ENCODE measurements around the gene C15orf40.
"Not testable (repeated sequence)": the region's sequence is repeated elsewhere in the genome, so short reads cannot be mapped to it uniquely, and the experiment has no call there.

C15orf40 gene

GRCh38 chr15:83011271-83012075, at the start of gene C15orf40:
Gene C15orf40, minus strand, starts transcription at chr15:83011639. Its CDS starts 32 bp downstream, at chr15:83011607.
- DNase-seq, result peak; percentile 96

DNA sequence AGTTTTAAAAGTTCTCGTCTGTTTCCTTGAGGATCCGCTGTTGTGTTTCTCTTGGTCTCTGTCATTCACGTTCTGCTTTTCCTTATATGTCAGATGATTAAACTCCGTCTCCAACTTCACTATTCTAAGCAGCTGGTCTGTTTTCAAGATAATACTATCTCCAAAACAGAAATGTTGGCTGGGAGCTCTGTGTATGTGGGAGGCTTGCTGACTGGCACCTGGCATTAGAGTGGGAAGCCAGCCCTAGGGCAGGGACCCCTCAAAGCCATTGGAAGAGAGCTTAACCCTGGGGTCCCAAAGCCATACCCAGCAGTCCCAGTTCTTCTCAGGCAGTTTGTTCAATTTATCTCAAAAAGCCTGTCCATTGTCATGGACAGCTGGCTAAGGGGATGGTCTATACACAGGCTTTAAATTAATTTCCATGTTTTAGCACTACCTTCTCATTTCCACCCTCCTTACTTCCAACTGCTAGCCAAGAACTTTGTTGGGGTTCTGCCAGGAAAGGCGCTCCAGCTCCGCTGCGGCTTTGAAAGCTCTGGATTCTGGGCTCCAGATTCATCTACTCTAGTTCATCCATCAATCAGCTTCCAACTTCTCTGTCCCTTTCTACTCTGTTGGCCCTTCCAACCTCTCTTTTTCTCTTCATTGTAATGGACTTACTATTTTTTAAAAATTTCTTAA, 46.4 kb upstream of the C15orf40 start:
- DNase-seq, result no peak

- no peak for DNase-seq
Observed at GRCh38 chr15:83057002-83057401, 45.6 kb upstream of the C15orf40 start.

GRCh38 chr15:83053151-83053550, 41.7 kb upstream of the C15orf40 start:
- DNase-seq, result no peak

GRCh38 chr15:83046558-83047127, 35.2 kb upstream of the C15orf40 start:
- no peak for DNase-seq

DNA sequence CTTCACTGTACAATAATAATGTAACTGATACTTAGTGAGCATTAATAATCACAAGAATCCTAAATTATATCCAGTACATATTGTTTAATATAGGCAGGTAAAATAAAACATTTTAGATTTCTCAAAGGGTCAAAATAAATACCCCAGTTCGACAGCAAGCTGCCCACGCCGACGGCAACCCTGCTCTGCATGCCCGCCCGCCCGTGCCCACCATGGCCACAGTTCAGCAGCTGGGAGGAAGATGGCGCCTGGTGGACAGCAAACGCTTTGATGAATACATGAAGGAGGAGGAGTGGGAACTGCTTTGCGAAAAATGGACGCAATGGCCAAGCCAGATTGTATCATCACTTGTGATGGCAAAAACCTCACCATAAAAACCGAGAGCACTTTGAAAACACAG, 32.7 kb upstream of the C15orf40 start:
- no peak for DNase-seq

- DNase-seq, result no peak
Observed at GRCh38 chr15:83039206-83039605, 27.8 kb upstream of the C15orf40 start.

- no peak for DNase-seq
Observed at GRCh38 chr15:83036253-83036652, 24.8 kb upstream of the C15orf40 start.

DNA sequence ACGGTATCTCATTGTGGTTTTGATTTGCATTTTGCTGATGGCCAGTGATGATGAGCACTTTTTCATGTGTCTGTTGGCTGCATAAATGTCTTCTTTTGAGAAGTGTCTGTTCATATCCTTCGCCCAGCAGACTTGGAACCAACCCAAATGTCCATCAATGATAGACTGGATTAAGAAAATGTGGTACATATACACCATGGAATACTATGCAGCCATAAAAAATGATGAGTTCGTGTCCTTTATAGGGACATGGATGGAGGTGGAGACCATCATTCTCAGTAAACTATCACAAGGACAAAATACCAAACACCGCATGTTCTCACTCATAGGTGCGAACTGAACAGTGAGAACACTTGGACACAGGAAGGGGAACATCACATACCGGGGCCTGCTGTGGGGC, 19.8 kb upstream of the C15orf40 start:
- DNase-seq, result not testable (repeated sequence)

DNA sequence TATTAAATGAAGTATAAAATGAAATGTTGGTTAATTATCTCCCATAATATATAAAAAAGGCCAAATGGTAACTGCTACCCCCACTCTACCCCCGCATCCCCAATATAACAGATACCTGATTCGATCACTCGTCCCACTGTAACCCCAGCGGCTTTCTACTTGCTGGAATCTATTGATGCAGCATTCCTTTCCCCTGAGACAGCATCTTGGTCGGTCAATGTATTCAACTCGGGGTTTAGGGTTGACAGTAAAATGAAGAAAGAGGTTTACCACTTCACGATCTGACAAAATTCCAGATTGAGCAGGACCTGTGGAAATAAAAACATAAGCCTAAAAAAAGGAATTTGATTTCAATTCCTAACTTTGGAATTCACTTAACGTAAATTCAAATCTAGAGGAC, 18.6 kb upstream of the C15orf40 start:
- DNase-seq, result no peak

GRCh38 chr15:83018436-83018835, 7.0 kb upstream of the C15orf40 start:
- no peak for DNase-seq

- no peak for DNase-seq
Observed at GRCh38 chr15:83016906-83017305, 5.5 kb upstream of the C15orf40 start.

GRCh38 chr15:83015361-83015760, 3.9 kb upstream of the C15orf40 start:
- no peak for DNase-seq

DNA sequence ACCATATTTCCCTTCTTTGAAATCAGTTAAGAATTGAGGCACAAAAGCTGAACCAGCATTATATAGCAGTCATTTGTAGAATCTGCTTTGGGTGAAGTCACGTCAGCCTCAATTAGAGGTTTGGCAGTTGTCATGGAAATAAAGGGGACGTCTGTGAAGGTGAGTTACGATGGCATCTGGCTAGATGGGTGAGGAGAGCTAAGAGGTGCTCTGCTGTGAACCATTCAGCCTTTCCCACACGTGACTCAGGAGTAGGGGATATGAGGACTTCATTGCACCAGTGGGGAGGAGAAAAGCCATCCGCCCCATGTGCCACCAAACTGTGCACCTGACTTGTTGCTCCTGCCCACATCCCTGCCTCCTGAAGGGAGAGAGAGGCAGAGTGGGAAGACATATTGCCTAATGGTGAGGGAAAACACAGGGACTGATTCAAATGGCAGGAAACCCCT, 2.8 kb upstream of the C15orf40 start:
- no peak for DNase-seq

- DNase-seq, result no peak
Observed at GRCh38 chr15:83012636-83013035, 1.2 kb upstream of the C15orf40 start.

DNA sequence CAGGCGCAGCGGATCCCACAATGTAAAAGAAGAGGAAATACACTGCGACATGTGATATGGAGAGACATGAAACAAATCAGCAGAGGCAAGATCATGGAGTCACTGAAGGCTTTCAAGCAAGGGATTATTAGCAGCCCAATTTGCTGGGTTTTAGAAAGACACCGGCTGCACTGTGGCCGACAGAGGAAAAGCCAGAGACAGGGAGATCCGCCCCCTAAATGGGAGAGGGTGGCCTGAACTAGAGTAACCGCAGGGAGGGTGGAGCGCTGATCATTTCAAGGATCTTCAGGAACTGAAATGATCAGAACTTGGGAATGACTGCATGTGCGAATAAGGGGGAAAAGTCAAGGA, 612 bp upstream of the C15orf40 start:
- no peak for DNase-seq

DNA sequence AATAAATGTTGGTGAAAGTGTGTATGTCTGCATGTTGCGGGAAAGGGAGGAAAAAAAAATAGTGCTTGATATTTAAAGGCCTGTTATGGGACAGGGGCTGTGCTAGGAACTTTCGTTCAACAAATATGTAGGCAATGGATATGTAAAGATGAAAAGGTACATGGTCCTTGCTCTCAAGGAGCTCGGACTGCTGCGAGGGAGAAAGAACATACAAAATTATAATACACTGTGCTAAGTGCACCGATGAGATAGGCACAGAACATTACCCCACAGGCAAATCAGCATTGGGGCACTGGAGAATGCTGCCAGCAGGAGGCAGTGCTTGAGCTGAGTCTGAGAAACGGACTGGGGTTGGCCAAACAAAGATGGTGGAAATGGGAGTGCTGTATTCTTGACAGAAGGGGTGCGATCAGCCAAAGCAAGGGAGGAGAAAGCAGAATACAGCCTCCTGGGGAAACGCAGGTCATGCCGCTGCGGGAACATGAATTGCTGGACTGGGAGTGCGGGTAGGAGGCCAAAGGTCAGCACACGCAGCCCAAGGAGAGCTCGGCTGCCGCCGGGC, 649 bp downstream of the C15orf40 start:
- DNase-seq, result peak; percentile 84

DNA sequence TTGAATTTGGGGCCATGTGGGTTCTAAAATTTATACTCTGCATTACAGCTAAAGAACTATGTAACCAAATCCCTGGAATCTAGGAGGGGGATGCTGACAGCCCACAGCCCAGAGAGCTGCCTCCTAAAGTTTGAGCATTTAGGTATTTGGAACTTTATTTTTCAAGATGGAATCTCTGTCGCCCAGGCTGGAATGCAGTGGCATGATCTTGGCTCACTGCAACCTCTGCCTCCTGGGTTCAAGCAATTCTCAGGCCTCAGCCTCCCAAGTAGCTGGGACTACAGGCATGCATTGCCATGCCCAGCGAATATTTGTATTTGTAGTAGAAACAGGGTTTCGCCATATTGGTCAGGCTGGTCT, 10.8 kb downstream of the C15orf40 start:
- DNase-seq, result not testable (repeated sequence)

GRCh38 chr15:82999905-83000671, 11.4 kb downstream of the C15orf40 start:
- DNase-seq, result peak; percentile 60

DNA sequence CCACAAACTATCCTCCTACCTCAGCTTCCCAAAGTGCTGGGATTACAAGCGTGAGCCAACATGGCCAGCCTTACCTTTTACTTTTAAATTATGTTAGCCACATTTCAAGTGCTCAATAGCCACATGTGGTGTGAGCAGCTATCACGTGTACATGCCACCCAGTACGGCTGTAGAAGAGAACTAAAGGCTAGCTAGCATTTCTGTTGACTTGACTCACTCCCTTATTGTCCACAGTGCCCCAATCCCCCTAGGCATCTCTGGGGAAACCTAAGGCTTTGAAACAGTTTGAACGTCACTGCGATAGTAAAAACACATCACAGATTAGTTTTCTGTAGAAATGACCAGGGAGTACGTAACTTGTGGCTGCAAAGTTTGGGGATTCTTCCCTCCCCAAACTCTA, 12.0 kb downstream of the C15orf40 start:
- no peak for DNase-seq

- DNase-seq, result no peak
Observed at GRCh38 chr15:82995938-82996337, 15.5 kb downstream of the C15orf40 start.

GRCh38 chr15:82995076-82995475, 16.4 kb downstream of the C15orf40 start:
- DNase-seq, result no peak

GRCh38 chr15:82993144-82993543, 18.3 kb downstream of the C15orf40 start:
- DNase-seq, result no peak

All from retina (tissue), 1 donor.